Lower leg skin (tissue), 4 donors: ENCODE data around the gene SCYGR1. TPM values are rescaled to one million over a fixed set of nuclear protein-coding genes. Genes with fewer than 3 reads are reported as not detected.

ENCODE experiments used
- DNase-seq, 2 donors: peaks; one replicate each; pipeline ENCODE4 v3.0.0-alpha.2; 2019; ENCODE audit warnings: low spot score in 2 of 2
- H3K4me3 ChIP-seq: fragments of 200-600 bp; sonication (generic); 2 replicates; pipeline ENCODE4 v1.5.1; 2017; ENCODE audit warnings: mild to moderate bottlenecking, low read depth; ENCODE audit not compliant: poor library complexity, severe bottlenecking
- CTCF ChIP-seq, 3 donors: fragments of 450-650 bp; IDR thresholded peaks; one replicate each; pipeline ENCODE4 v1.5.1; 2016; ENCODE audit warnings: antibody characterized with exemption in 3 of 3, mild to moderate bottlenecking in 3 of 3, moderate library complexity in 2 of 3
- POLR2A ChIP-seq, 2 donors: fragments of 450-650 bp; IDR thresholded peaks; one replicate each; pipeline ENCODE4 v1.6.1; 2016 to 2017; ENCODE audit warnings: antibody characterized with exemption in 2 of 2, mild to moderate bottlenecking in 1 of 2, moderate library complexity in 1 of 2
- WGBS, 2 donors: methylation state at CpG; one replicate each; pipeline ENCODE4 v1.1.5; 2018; 5-methylcytosine and 5-hydroxymethylcytosine counted together
- intact Hi-C: fragments of 100-400 bp; cut with DNase I; formaldehyde crosslinking; loops from one replicate; pipeline ENCODE4 v1.15.0; 2023; ENCODE audit warnings: low total_unique reads
- total RNA-seq, 4 donors: library from RNA; depleted of rRNA; stranded (reverse); fragments of >200 nt; gene quantifications; one replicate each; pipeline ENCODE4 v1.1.0, GENCODE V29; 2016

SCYGR1 gene
- total RNA-seq, 4 donors from 2014 or later, result not detected

- H3K4me3 ChIP-seq, result no peak overlapping the region
- peak in 1 of 2 donors; percentile 5 for DNase-seq
- no peak for TF ChIP-seq CTCF (IDR thresholded peaks at IDR 0.05)
- no peak for TF ChIP-seq POLR2A (IDR thresholded peaks at IDR 0.05)
- 83 to 85% methylated on average over 4 of the region's 4 CpGs for WGBS, 2 donors
- intact Hi-C loops, result loop anchor here (10.0 kb wide), 1 partner anchor 360 kb away; no protein-coding TSS in a partner anchor
These were observed 17.0 kb upstream of the SCYGR1 start for GRCh38 chr2:227404585-227405271.

GRCh38 chr2:227402959-227403358, 15.2 kb upstream of the SCYGR1 start:
- DNase-seq, result no peak
- WGBS, 2 donors, result 55 to 57% methylated on average over 4 of the region's 4 CpGs
- intact Hi-C loops, result loop anchor here (10.0 kb wide), 1 partner anchor 362 kb away; no protein-coding TSS in a partner anchor
- no peak overlapping the region for H3K4me3 ChIP-seq
- TF ChIP-seq POLR2A (IDR thresholded peaks at IDR 0.05) (no peak), CTCF (IDR thresholded peaks at IDR 0.05) (no peak)

GRCh38 chr2:227402321-227402720, 14.6 kb upstream of the SCYGR1 start:
- TF ChIP-seq POLR2A (IDR thresholded peaks at IDR 0.05) (no peak), CTCF (IDR thresholded peaks at IDR 0.05) (no peak)
- H3K4me3 ChIP-seq, result no peak overlapping the region
- DNase-seq, result no peak
- intact Hi-C loops, result loop anchor here (10.0 kb wide), 1 partner anchor 362 kb away; no protein-coding TSS in a partner anchor

- H3K4me3 ChIP-seq, result no peak overlapping the region
- DNase-seq, result no peak
- intact Hi-C loops, result loop anchor here (10.0 kb wide), 1 partner anchor 363 kb away; no protein-coding TSS in a partner anchor
- TF ChIP-seq POLR2A (IDR thresholded peaks at IDR 0.05), result no peak
- no peak for TF ChIP-seq CTCF (IDR thresholded peaks at IDR 0.05)
- WGBS, 2 donors, result 78 to 92% methylated on average over 2 of the region's 2 CpGs
These were observed 13.8 kb upstream of the SCYGR1 start for GRCh38 chr2:227401550-227401949.

- WGBS, 2 donors, result 91% methylated on average over 4 of the region's 4 CpGs
- TF ChIP-seq POLR2A (IDR thresholded peaks at IDR 0.05) (no peak), CTCF (IDR thresholded peaks at IDR 0.05) (no peak)
- intact Hi-C loops, result no loop called here
- no peak for DNase-seq
- H3K4me3 ChIP-seq, result no peak overlapping the region
These were observed 11.2 kb upstream of the SCYGR1 start for GRCh38 chr2:227398684-227399670.
